RWPE2 (cell line): ENCODE data around the gene SMC1B.
"Not testable (repeated sequence)": the region's sequence is repeated elsewhere in the genome, so short reads cannot be mapped to it uniquely, and the experiment has no call there.

Experiments used
- ATAC-seq: fragments of 200-7000 bp; cut with Tn5 transposase; 3 replicates; pipeline ENCODE4 v1.9.1; 2021; ENCODE audit warnings: low read depth
- DNase-seq: peaks from one replicate; pipeline ENCODE4 v3.0.0-alpha.2; 2020; ENCODE audit warnings: low spot score
- H3K27ac ChIP-seq: fragments of 450-650 bp; 2 replicates; pipeline ENCODE4 v1.5.1; 2017; ENCODE audit warnings: mild to moderate bottlenecking; ENCODE audit not compliant: poor library complexity, severe bottlenecking
- H3K27me3 ChIP-seq: fragments of 250-450 bp; sonication (Bioruptor Pico); 2 replicates; pipeline ENCODE4 v1.5.1; 2021; ENCODE audit warnings: mild to moderate bottlenecking, moderate library complexity; ENCODE audit not compliant: insufficient read depth, poor library complexity, severe bottlenecking
- H3K36me3 ChIP-seq: fragments of 250-450 bp; sonication (Bioruptor Pico); 2 replicates; pipeline ENCODE4 v1.5.1; 2020; ENCODE audit warnings: low read depth, mild to moderate bottlenecking, moderate library complexity
- H3K4me1 ChIP-seq: fragments of 250-450 bp; sonication (Bioruptor Pico); 2 replicates; pipeline ENCODE4 v1.5.1; 2021; ENCODE audit warnings: mild to moderate bottlenecking, moderate library complexity; ENCODE audit not compliant: insufficient read depth, poor library complexity, severe bottlenecking
- H3K4me3 ChIP-seq: fragments of 250-450 bp; sonication (Bioruptor Pico); 2 replicates; pipeline ENCODE4 v1.5.1; 2021; ENCODE audit warnings: mild to moderate bottlenecking, moderate library complexity; ENCODE audit not compliant: severe bottlenecking
- H3K9me3 ChIP-seq: fragments of 250-450 bp; sonication (Bioruptor Pico); 2 replicates; pipeline ENCODE4 v1.5.1; 2021; ENCODE audit warnings: mild to moderate bottlenecking, moderate library complexity; ENCODE audit not compliant: severe bottlenecking
- TF ChIP-seq, protein P1 (sequence below): fragments of 450-650 bp; IDR thresholded peaks from one replicate; pipeline ENCODE4 v1.5.1; 2017; ENCODE audit warnings: mild to moderate bottlenecking, moderate library complexity; ENCODE audit not compliant: poor library complexity, severe bottlenecking

Gene SMC1B

DNA sequence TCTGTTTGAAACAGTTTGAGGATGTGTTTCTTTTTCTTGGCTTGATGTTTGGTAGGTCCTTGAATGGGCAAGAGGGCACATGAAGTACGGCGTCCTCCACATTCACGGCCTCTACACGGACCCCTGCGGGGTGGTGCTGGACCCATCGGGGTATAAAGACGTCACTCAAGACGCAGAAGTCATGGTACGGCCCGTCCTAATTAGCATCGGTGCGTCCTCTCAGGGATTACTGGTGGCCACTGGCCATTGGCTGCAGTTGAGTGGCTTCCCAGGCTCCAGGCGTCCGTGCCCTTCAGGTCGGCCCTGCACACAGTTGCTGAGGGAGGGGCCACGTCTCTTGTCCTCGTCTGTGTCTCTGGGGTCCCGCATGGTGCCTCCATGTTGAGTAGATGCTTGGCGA is 82.9 kb downstream of the SMC1B start:
- Histone ChIP-seq H3K4me3 (no peak overlapping the region), H3K4me1 (peaks cover 11% of the 10 kb centered on the region), H3K27me3 (no peaks in the 10 kb centered on the region), H3K27ac (no peak overlapping the region), H3K9me3 (no peaks in the 10 kb centered on the region), H3K36me3 (peaks cover 34% of the 10 kb centered on the region; the same call in 1 of the 2 replicates)
- DNase-seq: no peak
- TF ChIP-seq, protein P1, sequence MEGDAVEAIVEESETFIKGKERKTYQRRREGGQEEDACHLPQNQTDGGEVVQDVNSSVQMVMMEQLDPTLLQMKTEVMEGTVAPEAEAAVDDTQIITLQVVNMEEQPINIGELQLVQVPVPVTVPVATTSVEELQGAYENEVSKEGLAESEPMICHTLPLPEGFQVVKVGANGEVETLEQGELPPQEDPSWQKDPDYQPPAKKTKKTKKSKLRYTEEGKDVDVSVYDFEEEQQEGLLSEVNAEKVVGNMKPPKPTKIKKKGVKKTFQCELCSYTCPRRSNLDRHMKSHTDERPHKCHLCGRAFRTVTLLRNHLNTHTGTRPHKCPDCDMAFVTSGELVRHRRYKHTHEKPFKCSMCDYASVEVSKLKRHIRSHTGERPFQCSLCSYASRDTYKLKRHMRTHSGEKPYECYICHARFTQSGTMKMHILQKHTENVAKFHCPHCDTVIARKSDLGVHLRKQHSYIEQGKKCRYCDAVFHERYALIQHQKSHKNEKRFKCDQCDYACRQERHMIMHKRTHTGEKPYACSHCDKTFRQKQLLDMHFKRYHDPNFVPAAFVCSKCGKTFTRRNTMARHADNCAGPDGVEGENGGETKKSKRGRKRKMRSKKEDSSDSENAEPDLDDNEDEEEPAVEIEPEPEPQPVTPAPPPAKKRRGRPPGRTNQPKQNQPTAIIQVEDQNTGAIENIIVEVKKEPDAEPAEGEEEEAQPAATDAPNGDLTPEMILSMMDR: no peak
- ATAC-seq: no peak

DNA sequence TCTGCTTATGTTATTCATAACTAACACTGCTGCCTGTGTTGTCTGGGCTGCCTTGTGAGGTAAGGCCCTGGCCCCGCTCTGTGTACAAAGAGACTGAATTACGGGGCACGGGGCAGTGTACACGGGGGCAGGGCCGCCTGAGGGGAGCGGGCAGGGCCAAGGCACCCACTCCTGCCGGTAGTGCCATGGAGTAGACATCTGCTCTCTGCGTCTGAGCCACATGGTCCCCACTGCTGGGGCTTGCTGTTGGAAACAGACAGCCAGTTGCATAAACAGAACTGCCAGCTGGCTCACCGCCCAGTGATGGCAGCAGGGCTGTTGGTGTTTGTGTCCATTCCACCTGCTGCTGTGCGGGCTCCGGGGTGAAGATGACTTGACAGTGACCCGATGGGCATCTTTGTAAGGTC is 83.9 kb downstream of the SMC1B start:
- ATAC-seq: no peak
- no peaks in the 10 kb centered on the region for H3K27me3 ChIP-seq
- DNase-seq: no peak
- peaks cover 32% of the 10 kb centered on the region for H3K36me3 ChIP-seq
- no peak overlapping the region for H3K27ac ChIP-seq
- peaks cover 10% of the 10 kb centered on the region for H3K4me1 ChIP-seq
- TF ChIP-seq, protein P1: no peak
- no peak overlapping the region for H3K4me3 ChIP-seq
- H3K9me3 ChIP-seq: no peaks in the 10 kb centered on the region

DNA sequence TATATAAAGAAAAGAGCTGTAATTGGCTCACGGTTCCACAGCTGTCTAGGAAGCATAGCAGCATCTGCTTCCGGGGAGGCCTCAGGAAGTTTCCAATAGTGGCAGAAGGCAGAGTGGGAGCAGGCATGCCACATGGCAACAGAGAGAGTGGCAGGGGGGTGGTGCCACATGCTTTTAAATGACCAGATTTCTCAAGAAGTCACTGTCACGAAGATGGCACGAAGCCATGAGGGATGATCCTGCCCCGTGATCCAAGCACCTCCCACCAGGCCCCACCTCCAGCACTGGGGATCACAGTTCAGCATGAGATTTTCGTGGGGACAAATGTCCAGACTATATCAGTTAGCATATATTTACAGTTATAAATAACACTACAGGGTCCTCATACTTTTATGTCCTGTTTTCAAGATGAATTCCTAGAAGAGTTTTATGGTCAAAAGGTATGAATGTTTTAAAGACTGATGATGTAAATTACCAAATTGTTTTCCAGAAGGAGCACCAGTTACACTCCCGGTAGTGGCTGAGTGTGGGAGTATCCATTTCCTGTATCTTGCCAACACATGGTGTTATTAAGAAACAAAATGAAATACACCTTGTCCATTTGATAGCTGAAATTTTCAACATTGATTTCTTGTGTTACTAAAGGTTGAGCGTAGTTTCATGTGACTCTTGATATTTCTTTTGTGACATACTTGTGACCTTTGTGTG is 84.4 kb downstream of the SMC1B start:
- DNase-seq (no peak), ATAC-seq (no peak)
- Histone ChIP-seq H3K4me1 (peaks cover 5% of the 10 kb centered on the region), H3K27ac (no peak overlapping the region), H3K9me3 (no peaks in the 10 kb centered on the region), H3K36me3 (peaks cover 38% of the 10 kb centered on the region), H3K4me3 (no peak overlapping the region), H3K27me3 (no peaks in the 10 kb centered on the region)
- TF ChIP-seq, protein P1: no peak

DNA sequence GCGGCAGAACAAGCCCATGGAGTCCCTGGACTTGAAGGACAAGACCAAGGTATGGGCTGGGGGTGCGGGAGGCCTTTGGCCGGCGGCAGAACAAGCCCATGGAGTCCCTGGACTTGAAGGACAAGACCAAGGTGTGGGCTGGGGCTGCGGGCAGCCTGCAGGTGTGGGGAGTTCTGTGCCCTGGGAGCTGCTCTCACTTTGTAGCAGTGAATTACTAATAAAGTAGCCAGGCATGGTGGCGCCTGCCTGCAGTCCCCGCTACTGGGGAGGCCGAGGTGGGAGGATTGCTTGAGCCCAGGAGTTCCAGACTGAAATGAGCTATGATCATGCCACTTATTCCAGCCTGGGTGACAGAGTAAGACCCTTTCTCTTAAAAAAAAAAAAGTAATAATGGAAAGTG is 85.1 kb downstream of the SMC1B start:
- H3K4me3 ChIP-seq, ATAC-seq, H3K9me3 ChIP-seq, H3K27me3 ChIP-seq, DNase-seq, H3K4me1 ChIP-seq, H3K27ac ChIP-seq: not testable (repeated sequence)
- H3K36me3 ChIP-seq: peaks cover 45% of the 10 kb centered on the region

DNA sequence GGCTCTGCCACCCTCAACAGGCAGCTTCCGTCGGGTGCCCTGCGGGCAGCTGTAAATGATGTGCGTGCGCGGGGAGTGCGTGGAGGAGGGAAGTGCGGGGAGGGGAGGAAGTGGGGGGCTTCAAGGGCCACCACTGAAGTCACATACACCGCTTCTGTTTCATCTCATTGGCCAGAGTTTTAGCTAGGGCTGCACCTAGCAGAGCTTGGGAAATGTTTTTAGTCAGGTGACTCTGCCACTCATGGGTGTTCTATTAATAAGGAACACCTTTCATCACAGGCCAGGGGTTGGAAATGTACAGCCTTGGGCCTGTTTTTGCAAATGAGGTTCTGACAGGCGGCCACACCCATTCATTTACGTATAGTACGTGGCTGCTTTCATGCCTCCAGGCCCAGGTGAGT is 89.1 kb downstream of the SMC1B start:
- Histone ChIP-seq H3K4me3 (no peak overlapping the region), H3K36me3 (peaks cover 36% of the 10 kb centered on the region), H3K9me3 (no peaks in the 10 kb centered on the region), H3K27ac (no peak overlapping the region), H3K27me3 (no peaks in the 10 kb centered on the region), H3K4me1 (no peaks in the 10 kb centered on the region)
- TF ChIP-seq, protein P1: no peak
- DNase-seq (no peak), ATAC-seq (no peak)
